H1 (cell line): Measurements from ENCODE around the gene GPC6.

Experiments
- EZH2 ChIP-seq: fragments of 200-600 bp; sonication (generic); IDR thresholded peaks from 2 replicates; pipeline ENCODE4 v1.7.1; 2012; ENCODE audit warnings: low read depth, mild to moderate bottlenecking, moderate library complexity, low read length, inconsistent platforms; ENCODE audit not compliant: severe bottlenecking
- HDAC6 ChIP-seq: IDR thresholded peaks from one replicate; pipeline ENCODE4 v1.7.1; 2012; ENCODE audit warnings: low read depth, mild to moderate bottlenecking, inconsistent platforms, low read length, moderate library complexity
- POLR2A ChIP-seq, 2 experiments: IDR thresholded peaks; 1 replicate in 1 of 2; 2 replicates in 1 of 2; pipeline ENCODE4 v1.6.1; 2011; ENCODE audit warnings: low read depth in 2 of 2, low read length in 2 of 2, mild to moderate bottlenecking in 2 of 2; ENCODE audit errors: control extremely low read depth in 1 of 2
- POLR2AphosphoS5 ChIP-seq: IDR thresholded peaks from 2 replicates; pipeline ENCODE4 v1.6.1; 2011; ENCODE audit warnings: low read depth, low read length
- TCF12 ChIP-seq: IDR thresholded peaks from 2 replicates; pipeline ENCODE4 v1.6.1; 2011; ENCODE audit warnings: low read depth, mild to moderate bottlenecking, low read length
- TF ChIP-seq, protein P1 (sequence below), 3 experiments: IDR thresholded peaks; 1 replicate in 2 of 3; 2 replicates in 1 of 3; pipeline versions ENCODE4 v1.5.1 to v1.6.1; 2011; ENCODE audit warnings: low read length in 3 of 3, mild to moderate bottlenecking in 3 of 3, inconsistent platforms in 2 of 3, low read depth in 1 of 3, moderate library complexity in 1 of 3; ENCODE audit not compliant: insufficient read depth in 1 of 3; ENCODE audit errors: control extremely low read depth in 1 of 3

DNA sequence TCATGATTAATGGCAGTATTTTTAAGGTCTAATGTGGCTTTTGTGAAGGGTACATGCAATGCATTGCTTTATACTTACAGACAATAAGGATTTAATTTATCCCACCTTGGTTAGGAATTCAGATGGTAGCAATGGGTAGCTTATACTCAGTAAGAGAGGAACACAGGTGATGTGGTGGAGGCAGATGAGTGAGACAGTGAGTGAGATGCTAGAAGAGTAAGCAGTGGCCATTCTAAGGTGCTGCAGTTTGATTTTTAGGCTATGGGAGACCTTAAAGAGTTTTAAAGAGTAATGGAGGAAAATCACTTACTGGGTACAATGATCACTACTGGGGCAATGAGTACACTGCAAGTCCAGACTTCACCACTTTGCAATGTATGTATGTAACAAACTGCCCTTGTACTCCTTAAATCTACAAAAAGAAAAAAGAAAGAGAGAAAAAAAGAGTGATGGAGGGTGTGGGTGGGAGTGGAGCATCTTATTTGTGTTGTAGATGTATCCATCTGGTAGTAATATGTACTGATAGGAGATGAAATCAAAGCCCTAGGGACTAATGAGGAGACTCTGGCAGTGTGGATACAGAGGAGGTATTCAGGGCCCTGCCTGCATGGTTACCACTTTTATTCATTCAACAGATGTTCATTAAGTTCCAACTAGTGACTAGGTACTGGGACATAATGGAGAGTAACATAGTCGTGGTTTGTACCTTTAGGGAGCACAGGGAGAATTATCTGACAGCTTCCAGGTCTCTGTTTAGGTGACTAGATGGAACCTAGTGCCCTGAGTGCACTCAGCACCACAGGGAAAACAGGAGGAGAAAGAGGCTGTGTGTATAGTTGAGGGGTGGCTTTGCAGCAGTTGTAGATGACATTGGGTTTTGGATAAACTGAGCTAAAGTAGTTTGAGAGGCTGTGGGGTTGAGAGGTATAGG is 99.0 kb downstream of the GPC6 start:
- TF ChIP-seq POLR2A (IDR thresholded peaks at IDR 0.05; ENCODE audit: control extremely low read depth in 1 of 2, low read depth in 2 of 2, low read length in 2 of 2) (no peak), TCF12 (no peak), POLR2AphosphoS5 (no peak), HDAC6 (no peak), EZH2 (no peak)
- TF ChIP-seq, protein P1, sequence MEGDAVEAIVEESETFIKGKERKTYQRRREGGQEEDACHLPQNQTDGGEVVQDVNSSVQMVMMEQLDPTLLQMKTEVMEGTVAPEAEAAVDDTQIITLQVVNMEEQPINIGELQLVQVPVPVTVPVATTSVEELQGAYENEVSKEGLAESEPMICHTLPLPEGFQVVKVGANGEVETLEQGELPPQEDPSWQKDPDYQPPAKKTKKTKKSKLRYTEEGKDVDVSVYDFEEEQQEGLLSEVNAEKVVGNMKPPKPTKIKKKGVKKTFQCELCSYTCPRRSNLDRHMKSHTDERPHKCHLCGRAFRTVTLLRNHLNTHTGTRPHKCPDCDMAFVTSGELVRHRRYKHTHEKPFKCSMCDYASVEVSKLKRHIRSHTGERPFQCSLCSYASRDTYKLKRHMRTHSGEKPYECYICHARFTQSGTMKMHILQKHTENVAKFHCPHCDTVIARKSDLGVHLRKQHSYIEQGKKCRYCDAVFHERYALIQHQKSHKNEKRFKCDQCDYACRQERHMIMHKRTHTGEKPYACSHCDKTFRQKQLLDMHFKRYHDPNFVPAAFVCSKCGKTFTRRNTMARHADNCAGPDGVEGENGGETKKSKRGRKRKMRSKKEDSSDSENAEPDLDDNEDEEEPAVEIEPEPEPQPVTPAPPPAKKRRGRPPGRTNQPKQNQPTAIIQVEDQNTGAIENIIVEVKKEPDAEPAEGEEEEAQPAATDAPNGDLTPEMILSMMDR (IDR thresholded peaks at IDR 0.05; ENCODE audit: control extremely low read depth in 1 of 3, insufficient read depth in 1 of 3, low read depth in 1 of 3, low read length in 3 of 3): no peak
